Activated T-helper 9 cell treated with anti-CD3 and anti-CD28 coated beads, Interleukin-2, amount 50 U/mL, for 16 hours (primary cell): ENCODE measurements around the gene IFNA14.
"Not testable (repeated sequence)": the region's sequence is repeated elsewhere in the genome, so short reads cannot be mapped to it uniquely, and the experiment has no call there.

Experiments
- DNase-seq: peaks from one replicate; pipeline ENCODE4 v3.0.0-alpha.2; 2020; ENCODE audit warnings: low read depth

The IFNA14 gene

DNA sequence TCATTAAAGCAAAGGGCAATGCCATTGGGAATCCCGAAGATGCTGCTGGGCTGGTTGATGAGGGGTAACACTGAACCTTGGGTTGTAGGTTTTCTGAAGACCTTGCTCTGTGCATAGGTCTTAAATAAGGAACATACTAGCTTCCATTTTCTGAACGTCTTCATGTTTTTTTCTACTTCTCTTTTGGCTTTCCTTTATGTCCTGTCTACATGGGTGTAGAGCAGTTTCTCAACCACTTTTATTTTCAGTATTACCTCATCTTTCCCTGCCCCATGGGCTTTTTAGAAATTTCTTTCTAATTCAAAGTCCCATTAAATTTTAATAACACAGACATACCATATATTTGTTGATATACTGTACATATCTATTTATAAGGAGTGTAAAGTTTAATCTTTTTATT, at the start of gene IFNA14:
Gene IFNA14 (minus strand): TSS at position 95 of the 400 bp plus-strand sequence. CDS start 70 bp downstream, at position 25.
- DNase-seq = no peak

DNA sequence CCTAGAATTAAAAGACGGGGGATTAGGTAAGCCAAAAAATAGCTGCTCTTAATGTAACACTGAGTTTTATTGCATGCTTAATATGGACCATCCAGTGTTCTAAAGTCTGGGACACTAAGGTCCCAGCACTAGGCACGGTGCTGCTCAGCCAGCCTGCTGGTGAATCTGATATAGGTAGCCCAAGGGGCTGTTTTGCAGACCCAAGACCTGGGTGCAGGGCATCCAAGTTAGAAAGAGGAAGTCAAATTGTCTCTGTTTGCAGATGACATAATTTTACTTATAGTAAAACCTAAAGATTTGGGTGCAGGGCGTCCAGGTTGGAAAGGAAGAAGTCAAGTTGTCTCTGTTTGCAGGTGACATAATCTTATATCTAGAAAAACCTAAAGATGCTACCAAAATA, 47.5 kb upstream of the IFNA14 start:
- no peak for DNase-seq

DNA sequence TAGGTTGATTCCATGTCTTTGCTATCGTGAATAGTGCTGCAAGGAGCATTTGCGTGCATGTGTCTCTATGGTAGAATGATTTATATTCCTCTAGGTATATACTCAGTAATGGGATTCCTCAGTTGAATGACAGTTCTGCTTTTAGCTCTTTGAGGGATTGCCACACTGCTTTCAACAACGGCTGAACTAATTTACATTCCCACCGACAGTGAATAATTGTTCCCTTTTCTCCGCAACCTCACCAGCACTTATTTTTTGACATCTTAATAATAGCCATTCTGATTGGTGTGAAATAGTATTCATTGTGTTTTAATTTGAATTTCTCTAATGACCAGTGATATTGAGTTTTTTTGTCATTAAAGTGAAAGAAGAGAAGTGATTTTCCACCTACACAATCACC, 46.9 kb upstream of the IFNA14 start:
- DNase-seq = no peak

DNA sequence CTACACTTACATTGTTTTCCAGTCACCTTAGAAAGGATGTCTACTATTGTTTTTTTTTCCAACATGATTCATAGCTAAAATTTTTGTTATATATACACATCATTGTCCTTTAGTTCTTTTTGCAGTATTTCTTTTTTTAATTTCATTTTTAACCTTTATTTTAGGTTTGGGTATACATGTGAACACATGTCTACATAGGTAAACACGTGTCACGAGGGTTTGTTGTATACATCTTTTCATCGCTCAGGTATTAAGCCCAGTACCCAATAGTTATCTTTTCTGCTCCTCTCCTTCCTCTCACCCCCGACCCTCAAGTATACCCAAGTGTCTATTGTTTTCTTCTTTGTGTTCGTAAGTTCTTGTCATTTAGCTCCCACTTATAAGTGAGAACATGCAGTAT, 46.3 kb upstream of the IFNA14 start:
- DNase-seq = no peak

DNA sequence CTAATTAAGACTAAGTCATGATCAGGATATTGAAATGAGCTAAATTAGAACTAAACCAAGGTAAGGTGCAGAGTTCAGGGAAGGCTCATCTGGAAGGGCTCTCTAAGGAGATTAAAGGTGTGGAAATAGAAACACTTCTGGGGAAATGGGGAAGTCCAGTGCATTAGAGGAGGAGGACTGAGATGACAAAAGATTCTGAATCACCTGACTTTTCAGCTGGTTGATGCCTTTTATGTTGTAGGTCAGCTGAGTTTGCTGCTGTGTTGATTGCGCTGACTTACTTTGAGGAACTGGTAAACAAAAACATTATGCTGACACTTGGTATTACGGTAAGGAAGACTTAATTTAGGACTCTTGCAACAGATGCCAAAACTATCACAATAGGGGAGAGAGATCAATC, 41.5 kb upstream of the IFNA14 start:
- DNase-seq = no peak

DNA sequence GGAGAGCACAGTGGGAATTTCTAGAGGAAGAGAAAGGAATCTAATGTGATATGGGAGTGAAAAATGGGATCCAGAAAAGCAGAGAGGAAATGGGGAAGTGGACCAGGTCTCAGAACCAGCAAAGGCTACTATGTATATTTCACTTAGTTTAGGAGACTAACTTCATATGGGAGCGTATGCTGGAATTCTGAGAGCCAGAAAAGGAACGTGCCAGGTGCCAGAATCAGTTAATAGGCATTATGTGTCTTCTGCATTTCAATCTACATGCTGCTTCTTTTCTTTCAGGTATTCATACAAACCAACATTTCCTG, 28.5 kb upstream of the IFNA14 start:
- DNase-seq = no peak

DNA sequence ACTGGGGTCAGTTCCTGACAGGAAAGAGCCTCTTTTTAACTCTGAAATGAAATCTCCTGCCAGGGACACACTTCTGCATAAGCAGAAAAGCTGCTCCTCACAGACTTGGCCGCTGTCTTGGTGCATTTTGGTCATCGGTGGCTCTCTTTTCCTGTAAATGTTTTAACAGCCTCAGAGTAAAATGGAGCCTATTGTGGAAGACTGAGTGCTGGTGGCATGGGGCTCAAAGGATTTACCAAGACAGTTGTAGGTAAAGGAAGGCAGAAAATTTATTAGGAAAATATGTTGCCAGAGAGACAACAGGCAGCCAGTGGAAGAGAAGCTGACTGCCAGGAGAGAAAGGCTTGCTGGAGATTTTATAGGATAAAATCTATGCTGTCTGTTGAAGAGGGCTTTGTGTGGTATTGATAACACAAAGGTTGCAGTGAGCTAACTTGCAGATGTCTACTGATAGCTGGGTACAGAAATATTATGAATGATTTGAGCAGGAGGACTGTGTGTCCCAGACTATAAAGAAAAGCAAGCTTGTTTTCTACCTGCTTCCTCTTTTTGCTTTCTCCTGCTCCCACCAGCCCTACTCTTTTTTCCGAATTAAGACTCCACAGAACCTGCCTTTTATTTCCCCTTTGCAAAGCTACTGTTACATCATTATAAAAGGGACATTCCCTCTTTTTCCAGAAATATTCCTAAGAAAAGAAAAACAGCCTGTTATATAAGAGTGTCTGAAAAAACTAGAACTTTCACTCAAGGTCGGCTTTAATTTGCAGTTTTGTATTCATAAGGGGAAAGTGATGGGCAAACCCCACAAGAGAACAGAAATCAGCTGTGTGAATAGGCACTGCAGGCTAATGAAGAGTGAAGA, 27.9 kb upstream of the IFNA14 start:
- no peak for DNase-seq

DNA sequence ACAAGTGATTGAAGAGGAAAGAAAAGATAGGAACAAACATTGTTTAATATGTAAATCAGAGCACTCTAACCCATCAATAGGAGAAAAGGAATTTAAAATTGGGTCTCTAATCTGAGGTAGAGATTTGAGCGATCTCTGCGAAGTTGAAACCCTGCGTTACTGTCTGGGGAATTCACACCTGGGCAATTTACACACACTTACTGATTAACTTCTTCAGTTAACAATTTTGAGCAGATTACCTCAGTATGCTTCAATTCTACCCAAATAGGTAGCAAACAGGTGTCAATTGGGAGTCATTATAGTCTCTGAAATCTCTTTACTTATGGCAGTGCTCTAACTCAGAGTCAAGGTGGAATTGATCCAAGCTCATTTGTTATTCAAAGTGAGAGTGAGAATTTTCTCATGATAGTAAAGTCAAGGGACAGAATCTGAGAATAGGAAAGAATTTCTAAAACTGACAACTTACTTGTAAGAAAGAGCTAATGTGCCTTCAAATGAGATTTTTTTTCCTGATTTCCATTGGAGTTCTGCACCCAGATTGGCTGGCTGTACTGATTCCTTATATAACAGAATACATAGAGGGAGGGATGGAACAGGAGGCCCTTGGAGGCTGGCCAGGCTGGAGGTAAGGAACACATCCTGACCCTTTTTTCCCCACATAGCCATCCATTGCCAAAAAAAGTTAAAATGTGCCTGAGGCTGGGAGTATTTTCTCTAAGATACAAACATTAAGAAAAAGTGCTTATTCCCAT, 27.1 kb upstream of the IFNA14 start:
- DNase-seq = no peak

DNA sequence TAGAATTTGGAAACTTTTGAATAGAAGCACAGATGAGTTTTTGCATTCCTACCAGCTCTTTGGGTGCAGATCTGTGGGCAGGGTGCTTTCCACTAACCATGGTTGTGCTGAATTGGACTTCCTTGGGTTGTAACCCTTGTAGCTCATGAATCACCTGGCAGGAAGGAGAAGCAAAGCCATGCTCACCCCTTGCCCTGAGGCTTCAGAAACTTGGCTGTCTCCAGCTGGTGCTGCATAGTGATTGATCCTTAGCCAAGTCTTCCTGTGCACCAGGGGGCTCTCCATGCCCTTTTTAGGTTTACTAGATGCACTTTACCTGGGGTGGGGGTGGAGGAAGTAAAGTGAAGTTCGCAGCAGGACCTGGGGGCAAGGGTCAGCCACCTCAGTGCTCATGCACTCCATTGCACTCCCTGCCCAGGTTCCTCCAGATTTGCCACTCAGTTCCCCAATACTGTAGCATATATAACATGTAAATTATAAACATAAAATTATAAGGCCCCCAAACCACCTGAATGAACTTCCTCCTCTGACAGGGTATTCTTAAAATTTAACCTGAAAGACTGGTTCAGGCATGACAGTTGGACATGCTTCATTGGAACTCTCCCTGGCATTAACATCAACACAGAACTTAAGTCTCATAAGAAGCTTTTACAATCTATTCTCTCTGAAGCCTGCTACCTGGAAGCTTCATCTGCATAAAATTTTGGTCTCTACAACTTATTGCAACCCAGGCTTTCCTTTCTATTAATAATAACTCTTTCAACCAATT, 25.8 kb upstream of the IFNA14 start:
- no peak for DNase-seq

DNA sequence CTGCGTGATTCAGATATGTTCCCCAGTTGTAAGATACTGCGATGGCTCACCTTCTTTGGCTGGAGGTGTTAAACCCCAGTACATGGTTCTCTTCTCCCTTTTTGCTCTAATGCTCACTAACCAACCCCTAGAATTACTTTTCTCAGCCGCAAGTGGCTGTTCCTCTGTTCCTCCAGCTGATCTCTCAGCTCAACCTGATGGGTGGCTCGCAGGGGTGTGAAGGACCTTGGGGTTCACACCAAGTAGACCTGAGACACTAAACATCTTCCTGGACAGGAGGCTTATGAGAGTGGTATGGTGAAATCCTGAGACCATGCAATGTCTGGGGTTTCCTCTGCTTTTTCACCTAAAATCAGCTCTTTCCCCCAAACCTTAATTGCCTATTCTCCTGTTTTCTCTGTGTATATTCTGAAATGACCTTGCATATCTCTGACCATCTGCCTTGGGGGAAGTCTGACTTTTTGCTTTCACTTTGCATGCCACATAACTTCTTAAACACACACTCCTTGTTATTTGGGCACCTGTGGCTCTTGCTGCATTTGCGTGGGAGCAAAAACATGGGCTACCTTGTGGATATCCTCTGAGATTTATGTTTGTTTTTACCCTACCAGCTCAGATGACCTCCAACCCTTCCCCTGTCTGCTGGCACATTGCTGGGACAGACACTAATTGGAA, 15.9 kb upstream of the IFNA14 start:
- DNase-seq = no peak

DNA sequence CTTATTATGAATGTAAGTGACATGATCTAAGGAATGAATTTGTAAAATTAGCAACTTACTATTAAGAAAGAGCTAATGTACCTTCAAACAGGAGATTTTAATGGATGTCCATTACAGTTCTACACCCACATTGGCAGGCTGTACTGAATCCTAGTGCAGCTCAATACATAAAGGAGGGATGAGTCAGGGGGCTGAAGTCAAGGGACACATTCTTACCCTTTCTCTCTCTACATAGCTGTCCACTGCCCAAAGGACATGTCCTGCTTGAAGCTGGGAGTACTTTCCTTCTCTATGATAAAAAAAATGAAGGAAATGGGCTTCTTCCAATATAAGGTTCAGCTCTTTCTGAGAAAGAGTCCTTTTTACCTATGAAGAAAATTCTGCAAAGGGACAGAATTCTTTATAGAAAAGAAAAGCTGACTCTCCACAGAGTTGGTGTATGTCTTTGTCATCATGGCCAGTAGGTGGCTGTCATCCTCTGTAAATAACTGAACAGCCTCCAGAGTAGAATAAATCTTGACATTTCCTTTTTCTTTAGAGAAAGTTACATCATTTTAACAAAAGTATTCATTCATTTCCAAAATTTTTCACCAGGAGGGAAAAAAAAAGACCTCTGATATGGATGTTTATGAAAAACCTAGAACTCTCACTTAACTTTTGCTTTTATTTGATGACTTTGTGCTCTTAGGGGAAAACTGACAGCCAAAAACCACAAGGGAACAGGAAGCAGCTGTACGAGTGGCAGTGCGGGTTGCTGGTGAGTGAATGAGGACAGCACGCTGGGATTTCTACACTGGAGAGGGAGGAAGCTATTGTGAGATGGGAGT, 13.1 kb upstream of the IFNA14 start:
- no peak for DNase-seq

DNA sequence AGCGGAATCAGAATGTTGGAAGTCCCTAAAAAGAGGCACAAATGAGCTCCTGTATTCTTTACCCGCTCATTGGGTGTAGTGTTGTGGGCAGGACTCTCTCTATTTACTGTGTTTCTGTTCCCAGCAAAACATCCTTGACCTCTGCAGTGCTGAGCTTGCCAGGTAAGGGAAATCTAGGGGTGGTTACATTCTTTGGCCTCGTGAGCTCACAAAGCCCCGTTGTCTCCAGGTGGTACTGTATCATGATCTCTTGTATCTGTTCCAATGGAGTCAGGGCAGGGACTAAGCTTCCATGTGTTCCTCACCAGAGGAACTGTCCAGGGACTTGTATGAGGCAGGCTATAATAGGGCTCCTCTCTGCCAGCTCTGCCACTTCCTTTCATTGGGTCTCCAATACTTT, 11.8 kb upstream of the IFNA14 start:
- DNase-seq = no peak

DNA sequence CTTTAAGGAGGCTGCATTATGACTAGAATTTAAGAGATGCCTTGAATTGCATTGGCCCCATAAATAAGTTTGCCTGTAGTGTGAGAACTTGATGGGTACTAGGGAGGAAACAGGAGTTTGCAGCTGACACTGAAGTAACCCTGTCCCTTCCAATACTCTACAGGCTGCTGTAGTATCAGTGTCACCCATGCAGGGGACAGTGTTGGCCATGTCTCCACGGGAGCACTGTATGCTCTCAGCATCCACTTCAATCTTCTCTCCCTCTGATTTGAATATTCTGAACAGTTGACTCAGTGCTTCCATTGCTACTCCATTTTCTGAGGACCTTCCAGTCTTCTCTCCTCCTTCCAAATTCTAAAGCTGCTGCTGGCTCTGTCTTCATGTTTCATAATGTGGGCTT, 11.4 kb upstream of the IFNA14 start:
- no peak for DNase-seq

DNA sequence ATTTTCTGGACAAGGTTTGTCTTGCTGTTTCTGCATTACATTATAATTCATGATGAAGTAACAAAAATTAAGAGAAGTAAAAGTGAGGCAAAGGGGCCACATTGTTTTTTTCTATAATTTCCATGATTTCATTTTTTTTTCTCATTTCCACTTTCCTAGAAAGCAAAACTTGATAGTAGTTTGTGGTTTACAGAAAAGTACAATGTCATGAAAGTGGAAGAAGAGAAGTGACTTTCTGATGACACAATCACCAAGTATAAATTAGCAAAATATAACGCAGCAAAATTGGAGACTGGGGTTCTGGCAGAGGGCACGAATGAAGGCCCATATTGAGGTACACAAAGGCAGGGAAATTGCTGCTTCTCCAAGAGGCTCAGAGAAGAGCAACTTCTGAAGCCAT, 5.0 kb upstream of the IFNA14 start:
- DNase-seq = no peak

DNA sequence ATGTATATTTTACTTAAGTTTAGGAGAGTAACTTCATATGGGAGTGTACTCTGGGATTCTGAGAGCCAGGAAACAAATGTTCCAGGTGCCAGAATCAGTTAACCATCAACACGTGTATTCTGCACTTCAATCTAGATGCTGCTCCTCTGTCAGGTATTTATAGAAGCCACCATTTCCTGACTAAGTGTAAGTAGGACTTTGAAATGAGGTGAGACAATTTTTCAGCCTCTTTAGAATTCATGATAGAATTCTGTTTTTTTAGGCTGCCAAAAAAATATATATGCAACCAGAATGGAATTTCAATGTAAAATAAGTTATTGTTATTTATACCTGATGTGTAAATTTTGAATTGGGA, 3.5 kb downstream of the IFNA14 start:
- not testable (repeated sequence) for DNase-seq

DNA sequence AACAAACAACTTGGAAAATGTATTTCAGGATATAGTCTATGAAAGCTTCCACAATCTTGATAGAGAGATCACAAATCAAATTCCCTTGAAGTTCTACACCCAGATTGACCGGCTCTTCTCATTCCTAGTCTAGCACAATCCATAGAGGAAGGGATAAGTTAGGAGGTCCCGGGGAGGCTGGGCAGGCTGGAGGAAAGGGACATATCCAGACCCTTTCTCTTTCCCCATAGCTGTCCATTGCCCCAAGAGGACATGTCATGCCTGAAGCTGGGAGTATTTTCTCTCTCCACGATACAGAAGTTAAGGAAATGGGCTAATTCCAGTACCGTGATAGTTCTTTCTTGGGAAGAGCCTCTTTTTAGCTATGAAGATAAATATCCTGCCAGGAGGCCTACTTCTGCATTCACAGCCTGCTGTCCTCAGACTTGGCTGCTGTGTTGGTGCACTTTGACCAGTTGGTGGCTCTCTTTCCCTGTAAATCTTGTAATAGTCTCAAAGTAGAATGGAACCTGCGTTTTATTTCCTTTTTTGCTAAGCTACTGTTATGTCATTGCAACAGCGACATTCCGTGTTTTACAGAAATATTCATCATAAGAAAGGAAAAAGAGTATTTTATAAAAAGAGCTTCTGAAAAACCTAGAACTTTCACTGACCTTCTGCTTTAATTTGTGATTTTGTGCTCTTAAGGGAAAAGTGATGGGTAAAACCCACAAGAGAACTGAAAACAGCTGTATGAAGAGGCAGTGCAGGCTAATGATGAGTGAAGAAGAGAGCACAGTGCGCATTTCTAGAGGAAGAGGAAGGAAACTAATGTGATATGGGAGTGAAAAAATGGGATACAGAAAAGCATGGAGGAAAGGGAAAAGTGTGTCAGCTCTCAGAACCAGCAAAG, 4.1 kb downstream of the IFNA14 start:
- not testable (repeated sequence) for DNase-seq

DNA sequence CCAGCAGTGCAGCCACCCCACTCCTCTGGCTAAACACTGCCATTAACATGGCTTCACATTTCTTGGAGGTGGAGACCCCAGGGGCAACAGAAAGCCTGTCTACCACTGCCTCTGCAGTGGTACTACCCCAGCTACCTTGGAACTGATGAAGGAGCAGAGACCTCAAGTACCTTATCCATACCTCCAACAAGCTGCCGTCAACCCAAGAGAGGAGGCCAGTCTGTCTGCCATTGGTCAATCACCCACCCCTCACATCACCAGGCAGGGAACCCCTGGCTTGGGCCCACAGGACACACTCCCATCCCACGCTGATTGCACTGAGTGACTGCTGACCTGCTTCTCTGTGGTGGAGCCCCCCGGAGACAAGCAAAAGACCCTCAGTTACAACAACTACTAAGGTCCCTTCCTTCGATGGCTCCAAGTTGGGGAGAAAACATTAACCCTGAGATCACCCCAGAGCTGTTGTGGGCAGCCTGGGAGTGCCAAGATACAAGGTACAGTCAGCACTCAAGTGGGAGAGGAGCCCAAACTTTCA, 5.6 kb downstream of the IFNA14 start:
- no peak for DNase-seq

DNA sequence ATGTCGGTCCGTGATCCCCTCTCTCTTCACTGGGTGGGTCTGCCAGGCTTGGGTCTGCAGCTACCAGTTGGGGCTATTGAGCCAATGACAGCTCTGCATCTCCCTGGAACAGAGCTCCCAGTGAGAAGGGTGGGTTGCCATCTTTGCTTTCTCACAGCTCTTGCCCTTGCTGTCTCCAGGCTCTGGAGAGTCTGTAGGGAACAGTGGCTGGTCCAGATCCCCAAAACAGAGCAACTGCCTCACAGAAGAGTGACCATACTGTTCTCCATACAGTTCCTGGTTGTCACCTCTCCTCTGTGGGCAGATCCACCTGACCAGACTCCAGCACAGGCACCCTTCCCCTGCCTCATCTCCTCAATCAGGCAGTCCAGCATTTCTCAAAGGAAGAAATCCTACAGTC, 6.5 kb downstream of the IFNA14 start:
- no peak for DNase-seq

DNA sequence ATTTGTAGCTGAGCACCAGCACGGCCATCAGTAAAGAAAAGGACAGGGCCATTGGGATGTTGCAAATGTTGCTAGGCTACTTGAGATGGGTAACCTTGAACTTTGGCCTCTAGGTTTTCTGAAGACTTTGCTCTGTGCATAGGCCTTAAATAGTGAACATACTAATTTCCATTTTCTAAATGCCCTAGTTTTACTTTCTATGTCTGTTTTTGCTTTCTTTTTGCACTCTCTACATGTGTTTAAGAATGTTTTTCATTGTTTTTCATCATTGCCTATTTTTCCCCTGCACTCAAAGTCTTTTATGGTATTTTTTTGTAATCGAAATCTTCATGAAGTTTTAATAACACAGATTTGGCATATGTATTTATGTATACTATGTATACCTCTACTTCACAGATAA, 11.7 kb downstream of the IFNA14 start, which contains the start of gene IFNA17:
Gene IFNA17 (minus strand): TSS at position 101 of the 400 bp plus-strand sequence. CDS start 49 bp downstream, at position 52.
- DNase-seq = no peak

DNA sequence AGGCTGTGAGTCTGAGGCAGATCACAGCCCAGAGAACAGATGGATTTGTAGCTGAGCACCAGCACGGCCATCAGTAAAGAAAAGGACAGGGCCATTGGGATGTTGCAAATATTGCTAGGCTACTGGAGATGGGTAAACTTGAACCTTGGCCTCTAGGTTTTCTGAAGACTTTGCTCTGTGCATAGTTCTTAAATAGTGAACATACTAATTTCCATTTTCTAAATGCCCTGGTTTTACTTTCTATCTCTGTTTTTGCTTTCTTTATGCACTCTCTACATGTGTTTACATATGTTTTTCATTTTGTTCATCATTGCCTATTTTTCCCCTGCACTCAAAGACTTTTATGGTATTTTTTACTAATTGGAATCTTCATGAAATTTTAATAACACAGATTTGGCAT, 22.6 kb downstream of the IFNA14 start, which contains the start of gene IFNA16:
Gene IFNA16 (minus strand): TSS at position 101 of the 400 bp plus-strand sequence. CDS start 6 bp downstream, at position 95.
- not testable (repeated sequence) for DNase-seq
